Spinal cord (tissue), 10 donors: ENCODE measurements around the gene HLA-DQB2. TPM values are rescaled to one million over a fixed set of nuclear protein-coding genes. Genes with fewer than 3 reads are reported as not detected.
"Not testable (repeated sequence)": the region's sequence is repeated elsewhere in the genome, so short reads cannot be mapped to it uniquely, and the experiment has no call there.

ENCODE experiments used
- DNase-seq, 6 donors: peaks; one replicate each; pipeline versions ENCODE4 v3.0.0 to v3.0.0-alpha.2; 2013 to 2015; ENCODE audit warnings: low spot score in 6 of 6, low read depth in 4 of 6
- H3K27ac ChIP-seq: one replicate; pipeline ENCODE4 v1.5.1; 2013; ENCODE audit warnings: low read depth, low read length, control low read depth
- H3K27me3 ChIP-seq: one replicate; pipeline ENCODE4 v1.6.1; 2013; ENCODE audit warnings: low read length; ENCODE audit not compliant: control insufficient read depth, insufficient read depth
- H3K36me3 ChIP-seq: one replicate; pipeline ENCODE4 v1.6.1; 2013; ENCODE audit warnings: low read length; ENCODE audit not compliant: control insufficient read depth, insufficient read depth
- H3K4me1 ChIP-seq: one replicate; pipeline ENCODE4 v1.6.1; 2013; ENCODE audit warnings: low read length; ENCODE audit not compliant: control insufficient read depth, insufficient read depth
- H3K4me3 ChIP-seq: one replicate; pipeline ENCODE4 v1.5.1; 2013; ENCODE audit warnings: low read depth, low read length, control low read depth
- H3K9me3 ChIP-seq: one replicate; pipeline ENCODE4 v1.6.1; 2013; ENCODE audit warnings: low read length; ENCODE audit not compliant: control insufficient read depth, insufficient read depth
- WGBS: methylation state at CpG from one replicate; pipeline ENCODE4 v1.1.5; 2013; ENCODE audit warnings: missing lambda C conversion rate; ENCODE audit not compliant: insufficient coverage; 5-methylcytosine and 5-hydroxymethylcytosine counted together
- polyA plus RNA-seq, 2 donors: library from polyadenylated mRNA; unstranded; fragments of 120-200 nt; gene quantifications; one replicate each; pipeline ENCODE4 v1.2.1, GENCODE V29; 2013; ENCODE audit not compliant: insufficient read length in 2 of 2
- total RNA-seq, 2 donors: library from RNA; depleted of rRNA in 1 of 2; stranded (reverse); fragments of 120-200 nt in 1 of 2; fragments of >200 nt in 1 of 2; gene quantifications; one replicate each; pipeline versions ENCODE4 v1.2.3 to v1.2.4, GENCODE V29; 2013 to 2014
- donor health status: healthy.

The HLA-DQB2 gene
- total and polyA plus RNA-seq, 4 donors = 0.24 to 0.76 (median 0.44) TPM; not detected in 1

DNA sequence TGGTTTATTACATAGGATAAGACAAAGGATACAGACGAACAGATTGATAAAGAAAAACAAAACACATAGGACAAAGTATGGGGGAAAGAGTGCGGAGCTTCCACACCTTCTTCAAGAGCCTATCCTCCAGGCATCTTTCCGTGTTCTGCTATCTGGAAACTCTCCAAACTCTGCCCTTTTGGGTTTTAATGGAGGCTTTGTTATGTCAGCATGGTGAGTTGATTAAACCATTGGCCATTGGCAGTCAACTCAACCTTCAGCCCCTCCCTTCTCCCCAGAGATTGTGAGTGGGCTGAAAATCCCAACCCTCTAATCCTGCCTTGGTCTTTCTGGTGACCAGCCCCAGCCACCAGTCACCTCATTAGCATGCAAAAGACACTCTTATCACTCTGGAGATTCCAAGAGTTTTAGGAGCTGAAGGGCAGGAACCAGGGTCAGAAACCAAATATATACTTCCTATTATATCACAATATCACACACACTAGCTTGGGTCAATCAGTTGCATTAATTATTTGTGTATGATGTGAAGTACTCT is 29.6 kb upstream of the HLA-DQB2 start:
- Histone ChIP-seq H3K36me3 (no peaks in the 10 kb centered on the region), H3K4me1 (no peaks in the 10 kb centered on the region), H3K27me3 (peaks cover 18% of the 10 kb centered on the region), H3K27ac (no peak overlapping the region), H3K9me3 (no peaks in the 10 kb centered on the region), H3K4me3 (no peak overlapping the region)
- no peak for DNase-seq
- no CpG with 5 or more reads among the region's 3 CpGs for WGBS

DNA sequence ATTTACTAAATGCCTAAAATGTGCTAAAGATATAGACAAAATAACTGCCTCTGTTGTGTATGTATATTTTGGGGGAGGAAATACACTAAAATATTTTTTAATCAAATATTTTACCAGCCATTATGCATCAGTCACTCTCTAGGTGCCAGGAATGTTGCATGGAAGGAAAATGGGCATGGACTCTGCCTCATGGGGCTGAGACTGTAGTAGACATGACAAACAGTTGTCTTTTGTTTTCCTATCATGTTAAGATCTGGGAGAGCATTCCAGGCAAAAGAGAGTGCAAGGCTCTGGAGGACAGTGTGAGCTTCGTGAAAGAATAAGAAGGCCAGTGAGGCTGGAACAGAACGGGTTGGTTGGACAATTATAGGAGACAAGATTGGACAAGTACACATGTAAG is 27.0 kb upstream of the HLA-DQB2 start:
- no peaks in the 10 kb centered on the region for H3K36me3 ChIP-seq
- H3K4me1 ChIP-seq = no peaks in the 10 kb centered on the region
- H3K27me3 ChIP-seq = peaks cover 14% of the 10 kb centered on the region
- no peaks in the 10 kb centered on the region for H3K9me3 ChIP-seq
- WGBS = 60% methylated on average over 1 of the region's 2 CpGs
- no peak overlapping the region for H3K4me3 ChIP-seq
- no peak overlapping the region for H3K27ac ChIP-seq
- no peak for DNase-seq

DNA sequence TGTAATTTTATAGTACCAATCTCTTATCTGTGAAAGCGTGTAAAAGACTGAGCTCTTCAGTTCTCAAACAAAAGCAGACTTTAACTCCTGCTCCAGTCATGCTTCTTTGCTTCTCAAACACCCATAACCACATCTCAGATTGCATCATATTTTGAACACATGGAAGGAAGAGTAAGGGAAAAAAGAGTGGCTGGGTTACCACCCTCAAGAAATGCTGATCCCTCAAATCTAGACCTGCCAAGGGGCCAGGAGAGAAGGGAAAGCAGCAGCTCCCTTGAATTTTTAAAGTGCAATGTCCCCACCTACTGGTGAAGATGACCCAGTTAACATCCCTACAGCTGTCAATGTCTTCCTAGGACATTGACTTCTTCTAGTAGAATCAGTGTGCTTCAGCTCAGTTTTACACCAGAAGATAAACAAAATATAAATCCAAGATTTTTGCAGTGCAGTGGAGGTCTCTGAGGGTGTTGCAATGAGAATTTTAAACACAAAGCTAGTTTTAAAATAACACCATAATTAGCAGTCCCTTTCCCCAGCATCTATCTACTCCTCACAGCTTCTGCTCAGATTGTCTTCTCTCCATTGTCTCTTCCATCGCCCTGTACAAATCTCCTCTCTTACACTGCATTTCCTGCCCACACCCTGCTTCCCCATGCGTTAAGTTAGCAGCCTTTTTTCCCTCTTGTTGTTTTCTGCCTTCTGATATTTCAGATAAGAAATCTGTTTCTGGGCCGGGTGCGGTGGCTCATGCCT is 22.6 kb upstream of the HLA-DQB2 start:
- peak; percentile 17 to 92 (median 46) for DNase-seq
- no peak overlapping the region for H3K27ac ChIP-seq
- no peaks in the 10 kb centered on the region for H3K4me1 ChIP-seq
- no peaks in the 10 kb centered on the region for H3K9me3 ChIP-seq
- no peak overlapping the region for H3K4me3 ChIP-seq
- WGBS = 58% methylated on average over 4 of the region's 5 CpGs
- H3K27me3 ChIP-seq = no peaks in the 10 kb centered on the region
- H3K36me3 ChIP-seq = no peaks in the 10 kb centered on the region

DNA sequence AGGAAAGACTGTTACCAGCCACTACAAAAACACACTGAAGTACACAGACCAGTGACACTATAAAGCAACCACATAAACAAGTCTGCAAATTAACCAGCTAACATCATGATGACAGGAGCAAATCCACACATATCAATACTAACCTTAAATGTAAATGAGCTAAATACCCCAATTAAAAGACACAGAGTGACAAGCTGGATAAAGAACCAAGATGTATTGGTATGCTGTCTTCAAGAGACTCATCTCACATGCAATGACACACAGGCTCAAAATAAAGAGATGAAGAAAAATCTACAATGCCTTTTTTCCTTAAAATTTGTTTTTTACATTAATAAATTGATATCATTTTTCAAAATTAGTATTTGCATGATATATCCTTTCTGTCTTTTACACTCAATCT is 19.6 kb upstream of the HLA-DQB2 start:
- H3K4me3 ChIP-seq, H3K4me1 ChIP-seq, H3K9me3 ChIP-seq, DNase-seq, H3K27ac ChIP-seq, H3K27me3 ChIP-seq, H3K36me3 ChIP-seq: not testable (repeated sequence)

DNA sequence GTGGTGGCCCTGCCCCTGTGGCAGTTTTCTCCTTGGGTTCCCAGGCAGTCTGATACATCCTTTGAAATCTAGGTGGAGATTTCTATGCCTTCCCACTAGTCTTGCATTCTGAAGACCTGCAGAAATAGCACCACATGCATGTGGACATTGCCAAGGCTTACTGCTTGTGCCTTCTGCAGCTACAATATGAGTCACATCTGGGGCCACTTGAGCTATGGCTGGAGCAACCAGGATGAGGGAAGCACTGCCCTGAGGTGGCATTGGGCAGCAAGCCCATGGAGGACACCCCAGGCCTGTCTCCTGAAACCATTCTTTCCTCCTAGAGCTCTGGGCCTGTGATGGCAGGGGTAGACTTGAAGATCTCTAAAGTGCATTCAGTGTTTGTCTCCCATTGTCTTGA is 15.7 kb upstream of the HLA-DQB2 start:
- no peak for DNase-seq
- Histone ChIP-seq H3K36me3 (no peaks in the 10 kb centered on the region), H3K4me1 (no peaks in the 10 kb centered on the region), H3K9me3 (no peaks in the 10 kb centered on the region), H3K27ac (no peak overlapping the region), H3K27me3 (no peaks in the 10 kb centered on the region), H3K4me3 (no peak overlapping the region)

DNA sequence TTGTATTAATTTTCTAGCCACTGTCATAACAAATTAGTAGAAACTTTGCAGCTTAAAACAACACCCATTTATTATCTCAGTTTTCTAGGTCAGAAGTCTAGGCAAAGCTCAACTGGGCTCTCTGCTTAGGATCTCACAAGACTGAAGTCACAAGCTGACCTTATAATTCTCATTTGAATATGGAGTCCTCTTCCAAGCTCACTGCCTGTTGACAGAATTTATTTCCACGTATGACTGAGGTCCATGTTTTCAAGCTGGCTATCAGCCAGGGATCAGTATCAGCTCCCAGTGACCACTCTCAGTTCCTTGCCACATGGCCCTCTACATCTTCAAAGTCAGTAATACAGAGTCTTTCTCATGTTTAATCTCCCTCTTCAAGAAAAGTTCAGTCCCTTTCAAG is 11.7 kb upstream of the HLA-DQB2 start:
- DNase-seq = no peak
- 67% methylated on average over 1 of the region's 1 CpG for WGBS
- H3K4me3 ChIP-seq = no peak overlapping the region
- no peaks in the 10 kb centered on the region for H3K27me3 ChIP-seq
- H3K9me3 ChIP-seq = no peaks in the 10 kb centered on the region
- H3K27ac ChIP-seq = no peak overlapping the region
- H3K4me1 ChIP-seq = no peaks in the 10 kb centered on the region
- H3K36me3 ChIP-seq = no peaks in the 10 kb centered on the region

DNA sequence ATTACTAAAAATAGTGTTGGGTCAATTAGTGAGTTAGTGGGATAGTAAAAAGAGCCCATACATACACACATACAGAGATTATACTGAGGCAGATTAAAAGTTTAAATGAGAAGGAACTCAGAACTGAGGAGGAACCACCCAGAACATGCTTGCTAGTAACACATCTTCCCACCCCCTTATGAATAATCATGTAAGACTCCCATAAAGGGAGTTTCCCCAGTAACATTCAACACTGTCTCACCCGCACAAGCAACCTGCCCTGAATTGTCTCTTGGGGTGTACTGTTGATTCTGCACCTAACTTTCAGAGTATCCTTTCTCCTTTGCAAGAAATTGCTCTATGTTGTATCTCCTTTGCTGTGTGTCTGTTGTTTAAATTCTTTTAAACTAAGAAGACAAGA is 11.1 kb upstream of the HLA-DQB2 start:
- Histone ChIP-seq H3K4me3 (no peak overlapping the region), H3K4me1 (no peaks in the 10 kb centered on the region), H3K27ac (no peak overlapping the region), H3K27me3 (no peaks in the 10 kb centered on the region), H3K36me3 (no peaks in the 10 kb centered on the region), H3K9me3 (no peaks in the 10 kb centered on the region)
- no CpG with 5 or more reads among the region's 1 CpG for WGBS
- no peak for DNase-seq

DNA sequence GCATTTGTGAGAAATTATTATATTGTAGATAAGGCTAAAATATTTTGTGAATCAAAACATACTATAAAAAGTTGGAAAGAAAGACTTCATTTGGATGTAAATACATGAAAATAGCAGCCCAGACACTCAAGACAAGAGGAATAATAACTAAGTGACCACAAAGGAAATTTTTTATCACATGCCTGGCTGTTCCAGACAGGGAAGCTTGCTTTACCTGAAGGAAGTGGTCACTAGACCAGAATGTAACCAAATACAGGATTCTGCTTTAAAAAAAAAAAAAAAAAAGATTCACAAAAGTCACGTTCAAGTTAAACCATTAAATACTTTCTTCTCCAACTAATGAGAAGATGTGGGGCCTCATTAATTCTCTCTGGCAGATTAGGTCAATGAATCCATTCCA is 9.3 kb upstream of the HLA-DQB2 start:
- Histone ChIP-seq H3K27me3 (no peaks in the 10 kb centered on the region), H3K9me3 (no peaks in the 10 kb centered on the region), H3K27ac (no peak overlapping the region), H3K36me3 (no peaks in the 10 kb centered on the region), H3K4me1 (no peaks in the 10 kb centered on the region), H3K4me3 (no peak overlapping the region)
- no peak for DNase-seq
- no CpG with 5 or more reads among the region's 1 CpG for WGBS

DNA sequence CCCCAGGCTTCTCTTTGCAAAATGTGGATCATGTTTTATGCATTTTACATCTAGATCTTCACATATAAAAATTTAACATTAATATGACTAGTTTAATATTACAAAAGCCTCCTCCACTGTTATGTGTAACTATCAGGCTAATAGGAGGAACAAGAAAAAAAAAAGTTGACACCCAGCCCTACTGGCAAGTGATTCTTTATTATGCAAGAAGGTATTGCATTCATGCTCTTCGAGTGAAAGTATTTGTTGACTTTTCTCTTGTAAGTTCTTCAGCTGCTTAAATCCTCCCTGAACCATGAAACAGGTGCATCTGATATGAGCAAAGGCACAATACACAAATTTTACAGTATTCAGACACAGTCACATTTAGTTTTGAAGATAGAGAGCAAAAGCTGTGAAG is 716 bp upstream of the HLA-DQB2 start:
- no peaks in the 10 kb centered on the region for H3K36me3 ChIP-seq
- H3K4me3 ChIP-seq = no peak overlapping the region
- WGBS = no CpG with 5 or more reads among the region's 1 CpG
- H3K9me3 ChIP-seq = no peaks in the 10 kb centered on the region
- DNase-seq = no peak
- no peak overlapping the region for H3K27ac ChIP-seq
- no peaks in the 10 kb centered on the region for H3K4me1 ChIP-seq
- H3K27me3 ChIP-seq = peaks cover 14% of the 10 kb centered on the region

DNA sequence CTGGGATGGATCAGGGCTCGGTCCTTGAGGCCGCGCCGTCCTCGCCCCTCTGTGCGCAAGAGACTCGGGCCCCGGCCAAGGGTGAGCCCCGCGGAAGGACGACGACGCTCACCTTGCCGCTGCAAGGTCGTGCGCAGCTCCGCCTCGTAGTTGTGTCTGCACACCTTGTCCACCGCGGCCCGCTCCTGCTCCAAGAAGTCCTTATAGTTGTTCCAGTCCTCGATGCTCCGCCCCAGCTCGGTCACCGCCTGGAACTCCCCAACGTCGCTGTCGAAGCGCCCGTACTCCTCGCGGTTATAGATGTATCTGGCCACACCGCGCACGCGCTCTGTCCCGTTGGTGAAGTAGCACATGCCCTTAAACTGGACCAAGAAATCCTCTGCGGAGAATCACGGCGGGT is 1.8 kb downstream of the HLA-DQB2 start:
- Histone ChIP-seq H3K27me3 (peaks cover 14% of the 10 kb centered on the region), H3K36me3 (no peaks in the 10 kb centered on the region), H3K4me3 (no peak overlapping the region), H3K27ac (no peak overlapping the region), H3K4me1 (no peaks in the 10 kb centered on the region), H3K9me3 (no peaks in the 10 kb centered on the region)
- DNase-seq = no peak
- WGBS = 49% methylated on average over 39 of the region's 40 CpGs
